Natural killer cell (primary cell): Measurements from ENCODE around the gene REX1BD. TPM values are rescaled to one million over a fixed set of nuclear protein-coding genes. Genes with fewer than 3 reads are reported as not detected.

Experiments
- ATAC-seq, 3 donors: fragments of 150-1000 bp in 2 of 3; fragments of 200-7000 bp in 1 of 3; cut with Tn5 transposase; 1 replicate in 1 of 3; 2 replicates in 2 of 3; pipeline ENCODE4 v1.10.0; 2021; ENCODE audit warnings: mild to moderate bottlenecking in 2 of 3, moderate library complexity in 2 of 3
- DNase-seq, 2 donors: peaks; one replicate each; pipeline versions ENCODE4 v3.0.0 to v3.0.0-alpha.2; 2013 to 2021; ENCODE audit warnings: mixed read lengths in 1 of 2
- H3K27ac ChIP-seq: one replicate; pipeline ENCODE4 v1.5.1; 2013; ENCODE audit warnings: mild to moderate bottlenecking, low read length
- H3K27me3 ChIP-seq: one replicate; pipeline ENCODE4 v1.6.1; 2013; ENCODE audit warnings: low read length; ENCODE audit not compliant: control insufficient read depth, insufficient read depth
- H3K36me3 ChIP-seq: one replicate; pipeline ENCODE4 v1.6.1; 2013; ENCODE audit warnings: low read length; ENCODE audit not compliant: control insufficient read depth, insufficient read depth
- H3K4me1 ChIP-seq: one replicate; pipeline ENCODE4 v1.6.1; 2013; ENCODE audit warnings: low read length; ENCODE audit not compliant: control insufficient read depth, insufficient read depth
- H3K4me3 ChIP-seq: one replicate; pipeline ENCODE4 v1.5.1; 2013; ENCODE audit warnings: low read length
- H3K9me3 ChIP-seq: one replicate; pipeline ENCODE4 v1.6.1; 2013; ENCODE audit warnings: low read length; ENCODE audit not compliant: control insufficient read depth, insufficient read depth
- H3K27ac Mint-ChIP-seq, 2 donors: one replicate each; pipeline ENCODE4 v1.8.0; 2022; ENCODE audit warnings: mild to moderate bottlenecking in 2 of 2, mixed read lengths in 2 of 2, moderate library complexity in 1 of 2
- H3K27me3 Mint-ChIP-seq, 2 donors: one replicate each; pipeline ENCODE4 v1.8.0; 2022; ENCODE audit warnings: low read depth in 2 of 2, mixed read lengths in 2 of 2
- H3K36me3 Mint-ChIP-seq: one replicate; pipeline ENCODE4 v1.8.0; 2022; ENCODE audit warnings: mixed read lengths
- H3K4me1 Mint-ChIP-seq, 2 donors: one replicate each; pipeline ENCODE4 v1.8.0; 2022; ENCODE audit warnings: mixed read lengths in 2 of 2
- H3K4me3 Mint-ChIP-seq: one replicate; pipeline ENCODE4 v1.8.0; 2022; ENCODE audit warnings: mild to moderate bottlenecking, moderate library complexity, mixed read lengths
- H3K9me3 Mint-ChIP-seq, 2 donors: one replicate each; pipeline ENCODE4 v1.8.0; 2022; ENCODE audit warnings: mixed read lengths in 2 of 2
- WGBS: methylation state at CpG from one replicate; pipeline ENCODE4 v1.1.7; 2013; ENCODE audit warnings: missing lambda C conversion rate; ENCODE audit not compliant: insufficient coverage; 5-methylcytosine and 5-hydroxymethylcytosine counted together
- intact Hi-C: fragments of 100-400 bp; cut with micrococcal nuclease; formaldehyde crosslinking; loops from one replicate; pipeline ENCODE4 v1.14.2; 2022
- total RNA-seq, 4 donors: library from RNA; stranded (reverse); fragments of 120-200 nt in 1 of 4; gene quantifications; one replicate each; pipeline versions ENCODE4 v1.2.3 to v1.2.4, GENCODE V29; 2013 to 2022
- TF ChIP-seq, protein P1 (sequence below): fragments of 200-600 bp; IDR thresholded peaks from one replicate; pipeline ENCODE4 v1.8.0; 2022; ENCODE audit warnings: antibody characterized with exemption

Gene REX1BD
- total RNA-seq, 3 donors from 2014 or later (not counting 1 experiment from before 2014, with no cell fraction given) = 80.6 to 86.9 (median 85.3) TPM

DNA sequence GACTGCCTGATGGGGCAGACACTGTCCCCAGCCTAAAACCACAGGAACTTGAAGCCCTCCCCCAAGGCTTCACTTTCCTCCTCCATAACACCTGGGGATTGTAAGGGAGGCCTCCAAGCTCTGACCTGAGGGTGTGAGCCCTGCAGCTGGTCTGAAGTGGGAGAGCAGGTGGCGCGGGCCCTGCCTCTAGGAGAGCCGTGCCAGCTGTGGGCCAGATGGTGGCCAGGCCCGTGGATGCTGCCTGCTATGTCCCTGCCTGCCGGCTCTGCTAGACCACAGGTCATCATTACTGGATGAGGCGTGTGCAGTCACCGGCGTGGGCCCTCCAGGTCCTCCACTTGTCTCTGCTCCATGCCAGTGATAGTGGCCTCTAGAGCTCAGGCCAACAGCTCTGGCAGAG, 44.7 kb downstream of the REX1BD start:
- 92% methylated on average over 8 of the region's 8 CpGs for WGBS
- Mint-ChIP-seq H3K27ac (no peak overlapping the region), H3K27me3 (peaks cover 7 to 8% of the 10 kb centered on the region in 2 donors), H3K4me1 (peaks cover 21 to 31% of the 10 kb centered on the region in 2 donors), H3K9me3 (no peaks in the 10 kb centered on the region), H3K36me3 (no peaks in the 10 kb centered on the region), H3K4me3 (no peak overlapping the region)
- H3K4me3 ChIP-seq = no peak overlapping the region
- no peaks in the 10 kb centered on the region for H3K9me3 ChIP-seq
- TF ChIP-seq, protein P1, sequence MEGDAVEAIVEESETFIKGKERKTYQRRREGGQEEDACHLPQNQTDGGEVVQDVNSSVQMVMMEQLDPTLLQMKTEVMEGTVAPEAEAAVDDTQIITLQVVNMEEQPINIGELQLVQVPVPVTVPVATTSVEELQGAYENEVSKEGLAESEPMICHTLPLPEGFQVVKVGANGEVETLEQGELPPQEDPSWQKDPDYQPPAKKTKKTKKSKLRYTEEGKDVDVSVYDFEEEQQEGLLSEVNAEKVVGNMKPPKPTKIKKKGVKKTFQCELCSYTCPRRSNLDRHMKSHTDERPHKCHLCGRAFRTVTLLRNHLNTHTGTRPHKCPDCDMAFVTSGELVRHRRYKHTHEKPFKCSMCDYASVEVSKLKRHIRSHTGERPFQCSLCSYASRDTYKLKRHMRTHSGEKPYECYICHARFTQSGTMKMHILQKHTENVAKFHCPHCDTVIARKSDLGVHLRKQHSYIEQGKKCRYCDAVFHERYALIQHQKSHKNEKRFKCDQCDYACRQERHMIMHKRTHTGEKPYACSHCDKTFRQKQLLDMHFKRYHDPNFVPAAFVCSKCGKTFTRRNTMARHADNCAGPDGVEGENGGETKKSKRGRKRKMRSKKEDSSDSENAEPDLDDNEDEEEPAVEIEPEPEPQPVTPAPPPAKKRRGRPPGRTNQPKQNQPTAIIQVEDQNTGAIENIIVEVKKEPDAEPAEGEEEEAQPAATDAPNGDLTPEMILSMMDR = no peak
- H3K36me3 ChIP-seq = no peaks in the 10 kb centered on the region
- H3K4me1 ChIP-seq = peaks cover 30% of the 10 kb centered on the region
- intact Hi-C loops = no loop called here
- ATAC-seq (no peak), DNase-seq (no peak)
- no peaks in the 10 kb centered on the region for H3K27me3 ChIP-seq
- no peak overlapping the region for H3K27ac ChIP-seq

GRCh38 chr19:18634612-18635297, 46.2 kb downstream of the REX1BD start:
- no peak overlapping the region for H3K27ac ChIP-seq
- H3K9me3 Mint-ChIP-seq = no peaks in the 10 kb centered on the region
- H3K27ac Mint-ChIP-seq = no peak overlapping the region
- DNase-seq (peak in 1 of 2 donors; percentile 33), ATAC-seq (no peak)
- no peaks in the 10 kb centered on the region for H3K27me3 ChIP-seq
- H3K36me3 ChIP-seq = no peaks in the 10 kb centered on the region
- H3K4me3 ChIP-seq = no peak overlapping the region
- TF ChIP-seq, protein P1 = no peak
- no peaks in the 10 kb centered on the region for H3K36me3 Mint-ChIP-seq
- intact Hi-C loops = no loop called here
- WGBS = 70% methylated on average over 12 of the region's 12 CpGs
- peaks cover 4 to 6% of the 10 kb centered on the region in 2 donors for H3K27me3 Mint-ChIP-seq
- peak overlapping the region; percentile 9 for H3K4me3 Mint-ChIP-seq
- H3K9me3 ChIP-seq = no peaks in the 10 kb centered on the region
- peaks cover 31% of the 10 kb centered on the region for H3K4me1 ChIP-seq
- peaks cover 22 to 32% of the 10 kb centered on the region in 2 donors for H3K4me1 Mint-ChIP-seq

- 16% methylated on average over 5 of the region's 6 CpGs for WGBS
- intact Hi-C loops = loop anchor here (2.0 kb wide), 1 partner anchor 113 kb away; the partner anchor contains the start of gene ELL
- Histone ChIP-seq H3K27ac (no peak overlapping the region), H3K27me3 (no peaks in the 10 kb centered on the region), H3K4me3 (no peak overlapping the region), H3K9me3 (no peaks in the 10 kb centered on the region), H3K36me3 (no peaks in the 10 kb centered on the region), H3K4me1 (peaks cover 31% of the 10 kb centered on the region)
- H3K27me3 Mint-ChIP-seq = peaks cover 0 to 3% of the 10 kb centered on the region in 2 donors
- ATAC-seq (no peak), DNase-seq (no peak)
- H3K27ac Mint-ChIP-seq = peak overlapping the region; percentile 83 to 91
- H3K4me1 Mint-ChIP-seq = peaks cover 22 to 32% of the 10 kb centered on the region in 2 donors
- H3K36me3 Mint-ChIP-seq = no peaks in the 10 kb centered on the region
- no peaks in the 10 kb centered on the region for H3K9me3 Mint-ChIP-seq
- H3K4me3 Mint-ChIP-seq = peak overlapping the region; percentile 94
- TF ChIP-seq, protein P1 = no peak
These were observed 47.2 kb downstream of the REX1BD start for GRCh38 chr19:18635831-18636182.
